SU-DHL-6 (cell line): ENCODE results near the gene CCDC137.

Experiments used
- CTCF ChIP-seq: fragments of 200-600 bp; sonication (generic); IDR thresholded peaks from one replicate; pipeline ENCODE4 v1.5.1; 2017; ENCODE audit warnings: antibody characterized with exemption, mild to moderate bottlenecking, low read length, moderate library complexity; ENCODE audit not compliant: insufficient read depth, poor library complexity, severe bottlenecking
- EZH2phosphoT487 ChIP-seq: fragments of 200-600 bp; sonication (generic), shearing (Covaris generic); conservative IDR thresholded peaks from 2 replicates; pipeline ENCODE4 v1.6.1; 2018; ENCODE audit warnings: mild to moderate bottlenecking, antibody characterized with exemption, low read length, moderate library complexity, mixed read lengths

DNA sequence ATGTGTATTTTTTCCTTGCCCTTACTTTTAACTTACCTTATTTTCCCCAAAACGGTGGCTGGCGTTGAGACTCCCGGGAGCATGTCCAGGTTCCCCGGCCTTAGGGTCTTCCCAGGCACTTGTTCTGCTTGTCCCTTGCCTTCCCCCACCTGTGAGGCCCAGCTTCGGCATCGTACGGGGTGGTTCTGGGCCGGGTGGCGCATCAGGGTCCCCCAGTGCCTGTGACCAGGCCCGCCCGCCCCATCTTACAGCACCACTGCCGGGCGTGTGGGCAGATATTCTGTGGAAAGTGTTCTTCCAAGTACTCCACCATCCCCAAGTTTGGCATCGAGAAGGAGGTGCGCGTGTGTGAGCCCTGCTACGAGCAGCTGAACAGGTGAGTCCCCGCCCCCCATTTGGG lies 24.7 kb downstream of the CCDC137 start:
- no peak for TF ChIP-seq CTCF
- no peak for TF ChIP-seq EZH2phosphoT487
